ENCODE data around the gene C9orf72.

C9orf72 gene

DNA sequence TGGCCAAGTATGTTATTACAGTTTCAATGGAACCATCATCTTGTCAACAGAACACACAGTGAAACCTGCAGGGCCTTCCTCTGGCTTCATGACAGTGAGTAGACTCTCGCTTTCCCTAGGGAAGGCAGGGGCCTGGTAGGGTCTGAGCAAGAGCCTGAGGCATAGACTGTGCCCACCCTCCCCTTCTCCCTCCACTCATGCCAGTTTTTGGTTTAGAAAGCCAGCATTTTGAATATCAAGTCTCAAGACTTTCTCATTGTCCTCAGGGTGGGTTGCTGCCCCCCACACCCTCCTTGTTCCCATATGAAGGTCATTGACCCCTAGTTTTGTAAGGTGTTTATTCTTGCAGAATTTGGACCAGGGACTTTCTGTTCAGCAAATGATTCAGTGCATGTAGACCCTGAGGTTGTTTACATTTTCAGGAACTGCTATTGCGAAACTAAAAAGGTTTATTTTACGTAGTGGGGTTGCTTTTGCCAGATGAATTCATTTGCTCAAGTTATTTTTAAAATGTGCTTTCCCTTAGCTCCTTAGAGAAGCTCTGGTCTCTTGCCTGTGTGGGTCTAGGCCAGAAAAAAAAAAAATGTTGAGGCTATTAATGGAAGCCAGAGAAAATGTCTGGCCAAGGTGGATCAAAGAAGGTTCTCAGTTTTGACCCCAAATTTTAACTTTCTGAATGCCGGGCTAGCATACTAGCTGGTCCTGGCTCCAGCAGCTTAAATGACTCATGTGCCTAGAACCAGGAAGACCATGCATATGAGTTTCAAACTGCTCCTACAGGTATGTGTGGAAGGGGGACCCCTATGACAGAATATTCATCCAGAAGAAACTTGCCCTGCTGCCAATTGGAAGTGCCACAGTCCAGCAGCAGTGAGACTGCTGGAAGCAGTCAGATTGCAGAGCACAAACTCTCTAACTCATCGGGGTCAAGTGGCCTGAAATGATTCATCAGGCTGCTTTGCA is 33.5 kb downstream of the C9orf72 start:
- DNase-seq (ENCODE audit: low spot score) = no peak

DNA sequence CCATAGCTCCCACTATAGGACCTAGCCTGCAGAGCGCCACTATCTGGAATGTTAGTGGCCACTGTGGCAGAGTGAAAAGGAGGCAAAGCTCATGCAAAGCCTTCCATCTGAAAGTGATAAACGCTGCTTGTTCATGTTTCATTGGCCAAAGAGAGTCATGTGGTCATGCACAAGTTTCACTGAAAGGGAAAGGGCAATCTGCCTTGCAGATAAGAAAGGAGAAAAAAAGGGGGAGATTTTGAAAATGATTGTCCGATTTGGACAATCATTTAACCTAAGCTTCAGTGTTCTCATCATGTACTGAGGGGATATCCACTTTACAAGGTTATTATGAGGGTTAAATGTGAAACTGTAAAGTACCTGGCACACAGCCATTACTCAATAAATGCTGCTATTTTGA is 34.6 kb downstream of the C9orf72 start:
- DNase-seq (ENCODE audit: low spot score) = no peak

DNA sequence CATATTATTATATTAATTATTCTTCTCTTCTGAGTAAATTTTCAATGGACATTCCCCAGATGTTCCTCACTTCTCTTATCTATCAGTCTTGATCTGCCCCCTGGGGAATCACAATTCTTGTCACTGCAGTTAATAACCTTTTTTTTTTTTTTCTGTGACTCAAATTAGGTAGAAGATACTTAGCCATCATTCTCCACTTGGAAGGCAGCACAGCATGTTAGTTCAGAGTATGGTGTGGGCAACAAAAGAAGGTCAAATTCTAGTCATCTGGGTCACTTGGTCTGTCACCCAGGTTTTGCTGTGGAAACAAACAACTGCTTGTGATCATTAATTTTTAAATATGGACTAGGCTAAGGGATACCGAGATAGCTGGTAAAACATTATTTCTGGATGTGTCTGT is 35.5 kb downstream of the C9orf72 start:
- DNase-seq (ENCODE audit: low spot score) = no peak

DNA sequence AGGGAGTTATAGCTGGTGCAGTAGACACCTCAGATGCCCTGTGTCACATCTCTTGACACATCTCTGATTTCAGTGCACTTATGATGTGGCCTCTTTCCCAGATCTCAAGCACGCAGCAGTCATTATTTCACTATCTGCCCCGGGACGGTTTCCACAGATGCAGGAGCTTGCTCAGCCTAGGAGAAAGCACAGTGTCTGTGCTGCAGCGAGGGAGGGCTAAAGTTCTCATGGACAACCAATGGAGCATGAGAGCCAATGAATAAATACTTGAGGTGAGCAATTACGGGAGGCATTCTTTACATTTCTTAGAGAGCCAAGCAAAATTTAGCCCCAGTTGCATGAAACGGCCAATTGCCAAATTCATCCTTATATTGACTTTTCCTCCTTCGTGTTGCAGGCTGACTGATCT is 36.2 kb downstream of the C9orf72 start:
- no peak for DNase-seq (ENCODE audit: low spot score)

DNA sequence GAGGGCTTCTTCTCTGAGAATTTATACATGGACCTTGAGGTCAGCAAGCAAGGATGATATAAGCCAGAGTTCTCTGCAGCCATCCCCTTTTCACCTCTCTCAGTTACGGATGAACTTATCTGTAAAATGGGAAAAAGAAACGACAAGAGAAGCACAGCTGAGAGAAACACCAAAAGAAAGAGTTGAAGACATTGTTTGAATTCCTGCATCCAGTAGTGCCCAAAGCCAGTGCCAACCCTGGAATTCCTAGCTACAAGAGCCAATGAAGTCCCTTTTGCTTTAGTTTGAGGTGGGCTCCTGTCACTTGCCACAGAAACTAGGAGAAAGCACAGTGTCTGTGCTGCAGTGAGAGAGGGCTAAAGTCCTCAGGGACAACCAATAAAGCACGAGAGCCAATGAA is 37.1 kb downstream of the C9orf72 start:
- DNase-seq (ENCODE audit: low spot score) = no peak

DNA sequence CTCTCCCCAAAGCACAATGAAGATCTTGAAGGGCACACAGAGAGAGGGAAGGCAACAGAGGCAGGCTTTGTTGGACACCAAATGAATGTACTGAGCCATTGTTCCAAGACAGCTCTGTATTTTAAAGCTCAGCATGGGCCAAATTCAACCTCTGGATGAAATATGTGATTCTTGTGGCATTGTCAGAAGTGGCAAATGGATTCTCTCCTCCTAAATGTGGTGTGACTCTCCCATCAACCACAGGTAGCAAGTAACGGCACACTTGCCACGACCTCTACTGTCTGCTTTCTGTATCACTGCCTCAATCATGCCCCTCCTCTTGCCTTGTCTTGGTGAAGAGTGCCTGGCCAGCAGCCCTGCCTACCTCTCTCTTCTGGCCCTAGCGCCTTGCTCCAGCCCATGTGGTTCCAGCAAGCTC is 37.6 kb downstream of the C9orf72 start:
- no peak for DNase-seq (ENCODE audit: low spot score)

DNA sequence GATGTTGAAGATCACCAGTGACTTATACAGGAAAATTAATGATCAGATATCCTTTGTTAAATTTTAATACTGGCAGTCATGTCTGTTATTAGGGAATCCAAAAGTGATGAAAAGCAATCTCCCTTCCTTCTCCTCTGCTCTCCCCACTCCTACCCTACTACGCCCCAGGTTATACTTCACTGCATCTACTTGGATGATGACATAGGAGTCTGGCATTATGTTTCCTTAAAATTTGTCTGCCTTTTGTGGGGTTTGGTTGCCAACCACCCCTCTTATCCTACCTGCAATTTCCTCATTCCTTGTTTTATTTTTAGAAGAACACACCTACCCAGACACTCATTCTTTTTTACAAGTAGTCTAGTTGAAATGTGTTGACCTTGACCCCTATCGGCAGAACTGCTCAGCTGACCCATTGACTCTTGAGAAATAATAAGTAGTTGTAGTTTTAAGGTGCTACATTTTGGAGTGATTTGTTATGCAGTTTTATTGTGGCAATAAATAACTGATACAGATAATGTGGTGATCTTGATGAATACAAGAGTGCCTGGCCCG is 38.5 kb downstream of the C9orf72 start:
- DNase-seq (ENCODE audit: low spot score) = no peak

DNA sequence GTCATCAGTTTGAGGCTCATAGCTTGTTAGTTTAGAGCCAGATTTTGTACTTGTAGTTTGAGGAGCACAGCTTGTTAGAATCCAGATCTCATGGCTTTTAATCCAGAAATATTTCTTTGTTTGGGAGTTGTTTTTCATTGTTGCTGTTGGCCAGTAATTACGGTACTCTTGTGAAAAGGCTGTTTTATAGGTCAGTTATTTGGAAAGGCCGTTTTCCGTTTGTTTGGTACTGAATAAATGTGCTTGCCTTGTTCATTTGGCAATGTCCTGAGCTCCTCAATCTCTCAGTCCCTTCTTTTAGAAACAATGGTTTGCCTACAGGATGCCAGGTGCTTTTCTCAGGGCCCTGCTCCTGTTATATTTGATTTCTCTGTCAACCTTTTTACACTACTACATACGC is 39.1 kb downstream of the C9orf72 start:
- no peak for DNase-seq (ENCODE audit: low spot score)

DNA sequence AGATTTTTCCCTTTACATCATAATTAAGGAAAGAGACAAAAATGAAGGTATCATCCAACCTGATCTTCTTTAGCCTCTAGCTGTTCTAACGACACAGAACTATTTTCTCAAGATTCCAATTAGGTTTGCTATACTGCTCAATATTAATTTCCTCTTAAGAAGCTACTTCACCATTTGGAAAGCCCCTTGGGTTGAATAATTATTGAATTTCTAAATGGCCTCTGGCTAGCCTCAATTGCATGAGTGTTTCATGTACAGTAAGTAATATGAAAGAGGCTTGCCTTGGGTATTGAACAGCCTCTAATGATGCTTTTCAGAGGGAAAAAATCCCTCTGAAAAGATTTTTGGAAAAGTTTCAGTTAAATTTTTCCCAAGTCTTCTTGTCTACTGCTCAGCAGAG is 40.0 kb downstream of the C9orf72 start:
- no peak for DNase-seq (ENCODE audit: low spot score)

DNA sequence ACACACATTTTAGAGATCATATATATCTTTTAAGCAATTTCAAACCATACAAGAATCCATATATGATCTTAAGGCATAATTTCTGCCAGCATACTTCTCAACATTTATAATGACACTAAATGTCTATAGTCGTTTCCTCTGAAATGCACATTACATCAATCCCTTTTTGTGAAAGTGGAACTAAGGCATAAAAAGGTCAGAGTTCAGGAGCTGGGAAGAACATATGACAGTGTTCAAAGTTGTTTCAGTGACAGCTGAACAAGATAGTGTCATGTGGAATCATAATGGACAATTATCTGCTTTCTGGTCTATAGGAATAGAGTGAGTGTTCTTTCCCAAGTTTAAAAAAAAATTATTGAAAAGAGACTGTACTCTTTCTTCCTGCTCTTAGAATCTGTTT is 41.2 kb downstream of the C9orf72 start:
- DNase-seq (ENCODE audit: low spot score) = no peak

DNA sequence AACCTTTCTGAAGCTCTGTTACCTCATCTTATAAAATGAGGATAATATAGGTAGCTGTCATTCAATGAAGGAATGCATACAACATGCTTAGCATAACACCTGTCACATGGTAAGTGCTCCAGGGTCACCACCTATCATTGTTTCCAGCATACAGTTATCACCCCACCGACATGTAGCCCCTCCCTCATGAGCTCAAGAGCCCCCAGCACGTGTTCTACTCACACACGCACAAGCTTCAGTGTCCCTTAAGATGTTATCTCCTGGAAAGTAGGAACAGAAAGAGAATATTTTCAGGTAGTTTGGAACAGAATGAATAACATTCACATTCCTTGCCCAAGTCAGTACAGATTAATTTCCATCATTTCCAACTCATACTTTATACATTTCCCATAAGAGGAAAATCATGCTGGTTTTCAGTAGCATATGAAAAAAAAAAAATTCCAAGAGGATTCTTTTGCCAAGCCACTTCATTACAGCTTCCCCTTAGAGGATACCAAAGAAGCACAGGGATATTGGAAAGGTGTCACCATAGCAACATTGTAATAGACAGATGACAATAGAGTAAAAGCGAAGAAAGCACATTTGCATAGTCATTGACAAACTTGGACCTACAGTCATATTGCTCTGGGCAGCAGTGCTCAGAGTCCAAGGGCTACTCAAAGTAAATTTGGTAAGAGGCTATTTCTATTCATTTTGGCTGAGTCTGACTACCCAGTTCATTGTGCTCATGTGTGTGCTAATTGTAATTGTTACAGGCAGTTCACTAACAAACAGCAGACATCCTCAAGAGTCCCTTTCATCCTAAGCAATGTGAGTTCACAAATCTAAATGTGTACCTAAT is 42.1 kb downstream of the C9orf72 start:
- DNase-seq (ENCODE audit: low spot score) = no peak

DNA sequence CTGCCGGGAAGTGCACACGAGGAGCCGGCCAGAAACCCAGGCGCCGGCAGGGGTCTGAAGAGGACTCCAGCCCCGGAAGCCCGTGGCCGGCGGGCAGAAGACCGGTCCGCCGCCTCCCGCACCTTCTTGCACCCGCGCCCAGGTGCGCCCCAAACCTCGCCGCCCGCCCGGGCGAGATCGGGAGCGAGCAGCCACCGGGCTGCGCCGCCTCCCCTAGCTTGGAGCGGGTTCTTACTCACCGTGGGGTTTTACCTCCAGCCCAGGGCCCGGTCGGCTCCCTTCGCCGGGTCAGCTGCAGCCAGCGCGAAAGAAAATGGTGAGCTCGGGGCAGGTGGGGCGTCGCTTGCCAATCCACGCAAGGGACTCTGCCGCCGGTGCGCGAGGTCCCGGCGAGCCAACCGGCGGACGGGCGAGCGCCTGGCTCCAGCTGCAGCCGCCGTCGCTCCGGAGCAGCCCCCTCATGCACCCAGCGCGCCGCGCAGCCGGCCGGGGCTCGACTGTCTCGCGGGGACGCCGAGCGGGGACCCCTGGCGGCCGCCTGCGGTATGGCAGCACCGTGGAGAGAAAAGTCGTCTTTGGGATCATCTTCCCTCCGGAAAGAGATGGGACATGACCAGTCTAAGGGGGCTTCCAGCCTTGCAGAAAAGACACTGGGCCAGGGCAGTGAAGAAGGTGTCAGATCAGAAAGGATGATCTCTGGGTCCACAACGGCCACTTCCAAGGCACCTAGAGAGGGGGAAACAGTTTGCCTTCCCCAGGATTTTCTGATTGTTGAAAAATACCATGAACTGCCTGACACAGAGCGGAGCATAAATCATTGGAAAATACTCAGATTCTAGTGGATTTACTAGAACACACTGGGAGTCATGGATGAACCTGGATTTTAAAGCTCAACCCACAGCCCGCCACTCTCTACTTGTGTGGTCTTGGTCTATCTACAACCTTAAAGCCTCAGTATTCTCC is 43.7 kb downstream of the C9orf72 start, which contains the start of gene MOB3B:
Gene MOB3B, minus strand, starts transcription at position 499 of the 963 bp plus-strand sequence. CDS start 74,264 bp downstream, outside the sequence.
- peak; percentile 70 for DNase-seq (ENCODE audit: low spot score)

DNA sequence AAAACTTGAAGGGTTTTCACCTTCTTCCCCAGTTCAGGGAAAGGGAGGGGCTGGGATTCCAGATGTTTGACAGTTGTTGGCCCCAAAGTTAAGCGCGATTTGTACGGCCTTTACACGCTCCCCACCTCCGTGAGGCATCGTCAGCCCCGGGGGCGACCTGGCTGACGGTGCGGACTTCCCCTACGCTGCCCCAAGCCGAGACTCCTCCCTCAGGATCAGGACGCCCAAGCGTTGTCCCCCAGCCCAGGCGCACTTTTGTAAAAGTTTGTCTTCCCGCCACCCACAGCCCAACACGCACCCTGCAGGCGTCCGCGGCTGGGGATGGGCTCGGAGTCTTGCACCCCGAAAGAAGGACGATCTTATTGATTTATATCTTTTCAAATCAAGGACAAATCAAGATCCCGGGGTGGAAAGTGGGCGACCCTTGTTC is 44.4 kb downstream of the C9orf72 start:
- DNase-seq (ENCODE audit: low spot score) = peak; percentile 14

DNA sequence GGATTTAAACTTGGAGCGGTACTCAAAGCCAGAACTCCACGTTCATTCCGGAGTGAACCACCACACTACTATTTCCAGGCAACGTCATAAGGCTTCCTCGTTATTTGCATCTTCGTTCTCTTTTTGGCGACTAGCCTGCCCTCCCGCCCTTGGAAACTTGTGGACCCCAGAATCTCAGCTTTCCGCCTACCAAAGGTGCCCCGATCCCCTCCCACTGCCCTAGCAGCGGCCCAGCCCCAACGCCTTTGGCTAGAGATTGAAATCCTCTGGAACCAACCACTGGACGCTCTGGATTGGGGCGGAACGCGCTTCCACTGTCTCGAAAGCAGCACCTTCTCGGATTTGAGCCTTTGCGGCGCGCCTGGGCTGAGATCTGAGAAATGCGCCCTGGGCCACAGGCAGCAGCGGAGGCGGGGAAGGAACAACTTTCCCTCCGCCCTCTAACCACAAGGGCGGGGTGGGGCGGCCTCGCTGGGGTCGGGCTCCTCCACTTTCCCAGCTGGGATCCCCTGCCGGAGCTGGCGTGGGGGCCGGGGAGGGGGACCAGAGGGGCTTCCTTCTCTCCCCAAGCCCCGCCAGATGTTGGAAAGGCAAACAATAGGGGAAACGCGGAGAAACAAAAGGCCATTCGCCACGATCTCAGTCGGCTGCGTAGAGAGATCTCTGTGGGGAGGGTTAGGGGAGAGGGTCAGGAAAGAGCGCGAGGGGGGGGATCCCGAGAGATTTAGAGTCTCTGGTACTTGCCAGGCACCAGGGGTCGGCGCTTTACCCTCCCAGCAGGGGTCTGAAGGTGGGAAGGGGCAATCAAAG is 45.0 kb downstream of the C9orf72 start:
- peak; percentile 28 for DNase-seq (ENCODE audit: low spot score)

DNA sequence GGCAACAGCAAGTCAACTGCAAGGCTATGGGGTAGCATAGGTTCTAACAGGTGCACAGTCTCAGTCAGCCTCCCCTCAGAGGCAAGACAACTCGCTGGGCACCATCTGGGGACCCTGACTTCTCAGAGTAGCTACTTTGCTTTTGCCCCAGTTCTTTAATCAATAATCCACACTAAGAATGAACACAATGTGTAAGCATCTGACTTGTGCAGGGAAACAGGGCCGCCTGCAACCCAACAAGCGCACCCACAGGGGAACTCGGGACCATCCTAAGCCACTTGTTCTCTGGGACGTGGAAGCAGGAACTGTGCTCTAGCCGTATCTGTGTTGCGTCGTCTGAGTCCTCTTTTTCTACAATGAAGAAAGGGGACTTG is 45.6 kb downstream of the C9orf72 start:
- no peak for DNase-seq (ENCODE audit: low spot score)

DNA sequence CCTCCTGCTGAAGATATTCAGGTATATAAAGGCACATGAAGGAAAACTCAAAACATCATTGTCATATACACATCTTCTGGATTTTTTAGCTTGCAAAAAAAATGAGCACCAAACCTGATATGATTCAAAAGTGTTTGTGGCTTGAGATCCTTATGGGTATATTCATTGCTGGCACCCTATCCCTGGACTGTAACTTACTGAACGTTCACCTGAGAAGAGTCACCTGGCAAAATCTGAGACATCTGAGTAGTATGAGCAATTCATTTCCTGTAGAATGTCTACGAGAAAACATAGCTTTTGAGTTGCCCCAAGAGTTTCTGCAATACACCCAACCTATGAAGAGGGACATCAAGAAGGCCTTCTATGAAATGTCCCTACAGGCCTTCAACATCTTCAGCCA is 49.0 kb downstream of the C9orf72 start, which contains the start of gene IFNK:
Gene IFNK, plus strand, starts transcription at position 55 of the 400 bp plus-strand sequence. Its CDS starts 47 bp downstream, at position 102.
- no peak for DNase-seq (ENCODE audit: low spot score)

DNA sequence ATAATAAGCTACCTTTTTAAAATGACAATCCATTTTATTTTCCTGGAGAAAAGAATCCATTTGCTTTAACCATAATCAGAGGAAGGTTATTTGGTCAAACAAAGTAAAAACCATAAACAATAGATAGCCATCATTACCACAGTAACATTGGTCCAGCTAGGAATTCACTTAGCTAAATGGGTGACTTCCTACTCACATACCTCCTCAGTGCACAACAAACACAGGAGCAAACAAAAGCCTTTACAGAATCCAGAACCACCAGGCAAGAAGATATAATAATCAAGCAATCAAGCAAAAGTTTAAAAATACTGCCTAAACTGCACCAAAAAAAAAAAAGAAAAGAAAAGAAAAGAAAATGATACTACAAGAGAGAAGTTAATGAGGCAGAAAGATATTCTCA is 50.1 kb downstream of the C9orf72 start:
- no peak for DNase-seq (ENCODE audit: low spot score)

DNA sequence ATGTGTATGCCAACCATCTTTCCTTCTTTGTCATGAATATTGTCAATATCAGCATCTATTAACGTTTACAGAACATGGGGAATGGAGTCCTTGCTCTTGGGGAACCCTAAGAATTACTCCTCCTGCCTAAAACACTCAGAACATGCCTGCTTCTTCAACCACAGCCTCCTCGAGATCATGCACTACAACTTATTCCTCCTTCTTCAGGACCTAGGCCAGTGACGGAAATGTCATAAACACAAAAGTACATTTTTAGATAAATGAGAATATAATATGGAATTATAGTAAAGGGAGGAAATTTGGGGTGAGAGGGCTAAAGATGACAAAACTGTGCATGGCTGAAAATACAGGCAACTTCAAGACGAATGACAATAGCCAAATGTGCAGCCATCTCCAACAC is 52.3 kb downstream of the C9orf72 start:
- no peak for DNase-seq (ENCODE audit: low spot score)

DNA sequence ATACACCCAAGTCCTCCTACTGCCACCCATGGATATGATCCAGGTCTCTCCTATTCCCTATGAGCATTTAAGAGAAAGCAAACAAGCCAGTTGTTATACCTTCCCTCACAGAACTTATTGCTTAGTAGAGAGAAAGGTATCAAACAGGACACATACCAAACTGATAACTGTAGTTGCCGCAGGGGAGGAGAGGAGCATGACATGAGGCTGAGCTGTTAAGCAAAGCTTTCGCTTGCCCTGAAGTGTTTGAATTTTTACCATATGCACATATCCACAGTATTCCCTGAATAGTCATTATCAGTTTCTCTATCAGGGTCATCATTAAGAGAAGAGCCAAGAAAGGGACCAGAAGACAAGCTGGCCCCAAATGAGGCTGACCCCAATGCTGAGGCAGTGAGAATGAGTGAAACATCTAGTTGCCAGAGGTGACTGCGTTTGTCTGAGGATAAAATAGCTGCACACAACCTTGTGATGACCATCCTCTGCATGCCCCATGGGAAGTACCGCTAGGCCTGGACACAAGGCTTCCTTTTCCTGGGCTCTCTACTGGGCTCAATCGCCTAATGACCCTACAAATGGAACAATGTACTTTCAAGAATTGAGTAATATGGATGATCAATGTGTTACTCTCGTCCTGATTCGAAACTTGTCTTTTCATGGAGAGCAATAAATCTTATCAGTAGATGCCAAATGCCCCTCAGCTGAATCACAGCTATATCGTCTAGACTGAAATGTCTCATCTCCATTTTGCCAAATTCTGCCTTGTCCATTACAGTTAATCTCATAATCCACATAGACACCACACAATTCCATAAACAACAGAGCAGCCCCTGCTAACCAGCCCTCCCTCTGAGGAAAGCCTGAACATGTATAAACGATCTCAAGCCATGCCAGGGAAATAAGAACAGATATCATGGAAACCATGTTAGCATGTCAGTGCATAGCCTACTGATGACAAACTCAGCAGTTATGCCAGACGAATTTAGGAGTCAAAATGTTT is 53.5 kb downstream of the C9orf72 start:
- DNase-seq (ENCODE audit: low spot score) = no peak
